Peyer's patch (tissue), 4 donors: Measurements from ENCODE around the gene TRABD2A.

ENCODE experiments used
- CTCF ChIP-seq, 6 experiments: fragments of 450-650 bp in 4 of 6; fragments of 200-600 bp in 2 of 6; sonication (generic) in 1 of 6; IDR thresholded peaks; one replicate each; pipeline ENCODE4 v1.5.1; 2017 to 2019; ENCODE audit warnings: antibody characterized with exemption in 6 of 6, mild to moderate bottlenecking in 3 of 6, moderate library complexity in 1 of 6
- POLR2A ChIP-seq, 2 donors: fragments of 450-650 bp; IDR thresholded peaks; one replicate each; pipeline ENCODE4 v1.5.1; 2017; ENCODE audit warnings: antibody characterized with exemption in 2 of 2, mild to moderate bottlenecking in 2 of 2, moderate library complexity in 2 of 2

GRCh38 chr2:84788027-84788426 is 92.9 kb downstream of the TRABD2A start:
- TF ChIP-seq CTCF (IDR thresholded peaks at IDR 0.05) = no peak
- no peak for TF ChIP-seq POLR2A (IDR thresholded peaks at IDR 0.05)
